GM18858 (cell line): Measurements from ENCODE around the gene LAMC3.

ENCODE experiments used
- ATAC-seq: cut with Tn5 transposase; IDR thresholded peaks from one replicate; pipeline ENCODE4 v1.9.1; 2021; ENCODE audit not compliant: unreplicated experiment

The LAMC3 gene

GRCh38 chr9:131011274-131012022, 2.5 kb downstream of the LAMC3 start:
- ATAC-seq, result no peak

- no peak for ATAC-seq
Measured at GRCh38 chr9:131012023-131012334, 3.0 kb downstream of the LAMC3 start.

GRCh38 chr9:131012396-131012917, 3.5 kb downstream of the LAMC3 start:
- ATAC-seq, result no peak

- no peak for ATAC-seq
Measured at GRCh38 chr9:131013015-131013755, 4.2 kb downstream of the LAMC3 start.

DNA sequence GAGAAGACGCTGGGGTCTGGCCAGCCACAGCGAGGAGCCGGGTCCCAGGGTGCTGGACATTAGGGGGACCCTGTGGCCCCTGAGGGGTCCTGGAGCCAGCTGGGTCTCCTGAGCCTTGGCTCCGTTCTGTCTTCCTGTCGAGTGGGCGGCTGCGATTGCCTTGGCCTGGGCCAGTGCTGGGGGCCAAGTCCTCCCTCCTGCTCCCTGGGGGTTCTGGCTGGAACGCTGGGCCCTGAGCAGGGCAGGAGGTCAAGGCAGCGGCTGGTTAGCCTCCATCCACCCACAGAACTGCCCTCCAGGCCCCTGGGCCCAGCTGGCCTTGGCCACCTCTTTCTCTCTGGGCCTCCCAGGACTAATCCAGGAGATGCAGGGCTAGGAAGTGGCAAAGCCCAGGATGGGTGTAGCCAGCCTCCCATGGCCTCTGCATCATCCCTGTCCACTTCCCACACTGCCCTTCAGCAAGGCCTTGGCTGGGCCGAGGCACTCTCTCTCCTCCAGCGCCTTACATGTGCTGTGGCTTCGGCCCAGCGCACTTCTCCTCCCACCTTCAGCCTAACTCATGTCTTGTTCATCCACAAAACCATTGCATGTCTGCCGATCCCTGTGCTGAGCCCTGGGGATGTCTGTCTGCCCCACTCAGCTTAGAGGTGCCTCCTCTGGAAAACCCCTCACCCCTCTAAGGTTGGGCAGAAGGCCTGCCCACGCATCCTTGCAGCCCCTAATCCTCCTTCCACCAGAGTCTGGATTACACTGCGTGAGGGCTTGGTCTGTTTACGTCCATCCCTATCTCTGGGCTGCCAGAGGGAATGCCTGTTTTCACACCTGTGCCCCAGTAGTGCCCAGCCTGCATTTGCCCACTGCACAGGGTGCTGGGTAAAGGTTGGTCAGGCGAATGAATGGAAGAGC, 5.0 kb downstream of the LAMC3 start:
- ATAC-seq, result no peak

DNA sequence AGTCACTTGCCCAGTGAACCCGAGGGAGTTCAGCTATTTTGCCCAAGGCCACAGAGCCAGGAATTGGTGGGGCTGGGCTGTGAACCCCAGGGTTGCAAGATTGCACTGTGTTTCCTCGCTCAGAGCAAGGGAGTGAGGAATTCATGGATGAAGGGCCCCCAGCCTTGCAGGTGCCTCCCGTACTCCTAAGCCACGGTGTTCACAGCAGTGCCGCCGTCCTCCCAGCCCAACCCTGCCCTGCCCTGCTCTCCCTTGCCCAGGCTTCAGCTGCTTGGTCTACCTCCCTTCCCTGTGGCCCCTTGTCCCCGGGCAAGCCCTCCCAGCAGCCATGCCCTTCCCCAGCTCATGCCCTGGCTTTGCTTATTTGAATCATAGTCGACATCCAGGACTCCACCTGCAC, 6.1 kb downstream of the LAMC3 start:
- ATAC-seq, result no peak

DNA sequence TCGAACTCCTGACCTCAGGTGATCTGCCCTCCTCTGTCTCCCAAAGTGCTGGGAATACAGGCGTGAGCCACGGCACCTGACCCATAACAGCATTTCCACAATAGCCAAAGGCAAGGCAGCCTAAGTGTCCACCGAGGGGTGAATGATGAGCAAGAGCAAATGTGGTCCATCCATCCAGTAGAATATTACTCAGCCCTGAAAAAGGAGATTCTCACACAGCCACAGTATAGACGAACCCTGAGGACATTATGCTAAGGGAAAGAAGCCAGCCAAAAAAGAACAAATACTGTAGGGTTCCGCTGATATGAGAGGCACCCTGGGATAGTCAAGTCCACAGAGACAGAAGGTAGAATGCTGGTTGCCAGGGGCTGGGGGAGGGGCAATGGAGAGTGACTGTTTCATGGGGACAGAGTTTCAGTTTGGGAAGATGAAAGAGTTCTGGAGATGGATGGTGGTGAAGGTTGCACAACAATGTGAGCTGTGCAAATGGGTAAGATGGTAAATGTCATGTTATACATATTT, 7.0 kb downstream of the LAMC3 start:
- no peak for ATAC-seq

DNA sequence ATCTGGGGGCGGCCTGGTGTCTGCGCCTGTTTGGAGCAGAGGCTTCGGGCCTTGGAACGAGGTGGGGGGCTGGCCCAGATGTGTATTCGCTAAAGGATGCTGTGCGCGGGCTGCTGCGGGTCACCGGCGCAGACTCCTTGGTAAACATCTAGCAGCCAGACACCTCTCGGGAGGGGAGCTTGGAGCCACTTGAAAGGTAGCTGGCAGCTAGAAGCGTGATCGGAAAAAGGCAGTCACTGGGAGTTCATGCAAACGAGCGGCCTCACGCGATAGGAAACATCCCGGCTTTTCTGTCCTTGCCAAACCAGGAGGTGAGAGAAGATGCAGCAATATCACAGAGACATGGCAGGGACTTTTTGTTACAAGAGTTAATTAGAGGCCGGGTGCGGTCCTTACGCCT, 8.1 kb downstream of the LAMC3 start:
- ATAC-seq, result no peak

GRCh38 chr9:131018621-131019020, 9.6 kb downstream of the LAMC3 start:
- no peak for ATAC-seq

GRCh38 chr9:131019388-131020239, 10.6 kb downstream of the LAMC3 start:
- ATAC-seq, result no peak

DNA sequence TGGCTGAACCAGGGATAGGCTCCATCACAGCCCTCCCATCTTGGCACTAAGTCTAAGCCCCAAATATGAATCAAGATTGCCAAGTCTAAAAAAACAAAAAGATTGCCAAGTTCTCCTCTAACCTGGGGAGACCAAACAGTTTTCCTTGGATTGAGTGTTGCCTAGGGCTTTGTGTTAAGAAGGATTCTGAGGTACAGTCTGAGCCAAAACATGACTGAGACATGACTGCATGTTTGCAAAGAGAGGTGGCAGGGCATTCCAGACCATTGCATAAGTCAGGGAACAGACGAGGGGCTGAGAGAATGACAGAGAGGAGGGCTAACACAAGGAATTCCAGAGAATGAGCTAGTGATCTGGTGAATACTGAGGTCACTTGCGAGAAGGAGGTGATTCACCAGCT, 11.4 kb downstream of the LAMC3 start:
- ATAC-seq, result no peak

DNA sequence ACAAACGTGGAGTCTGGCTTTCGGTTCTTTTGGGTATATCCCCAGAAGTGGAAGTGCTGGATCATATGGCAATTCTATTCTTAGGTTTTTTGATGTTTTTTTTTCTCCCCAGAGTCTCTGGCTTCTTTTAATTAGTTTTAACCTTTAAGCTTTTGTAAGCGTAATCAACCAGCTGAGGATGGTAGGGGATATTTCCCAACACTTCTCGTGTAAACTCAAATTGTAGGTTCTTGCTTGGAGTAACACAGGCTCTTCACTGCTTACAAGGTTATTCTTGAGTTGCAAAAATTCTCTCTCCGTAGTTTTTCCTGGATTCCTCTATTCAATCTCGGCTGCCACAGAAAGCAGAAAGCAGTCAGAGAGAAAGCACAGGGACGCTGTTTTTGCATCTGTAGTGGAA, 11.9 kb downstream of the LAMC3 start:
- ATAC-seq, result no peak

DNA sequence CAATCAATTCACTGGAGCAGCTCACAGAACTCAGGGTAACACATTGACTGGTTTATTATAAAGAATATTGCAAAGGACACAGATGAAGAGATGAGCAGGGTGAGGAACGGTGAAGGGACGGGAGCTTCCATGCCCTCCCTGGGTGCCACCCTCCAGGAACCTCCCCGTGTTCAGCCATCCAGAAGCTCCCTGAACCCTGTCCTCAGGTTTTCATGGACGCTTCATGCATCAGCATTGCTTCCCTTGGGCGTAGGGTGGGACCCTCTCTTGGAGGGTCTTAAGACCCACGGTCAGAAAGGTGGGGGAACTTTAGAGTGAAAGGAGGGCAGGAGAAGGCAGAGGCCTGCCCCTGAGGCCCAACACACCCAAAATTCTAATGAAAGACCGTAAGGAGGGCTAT, 12.8 kb downstream of the LAMC3 start:
- ATAC-seq, result no peak

- no peak for ATAC-seq
Measured at GRCh38 chr9:131024978-131025868, 16.2 kb downstream of the LAMC3 start.

DNA sequence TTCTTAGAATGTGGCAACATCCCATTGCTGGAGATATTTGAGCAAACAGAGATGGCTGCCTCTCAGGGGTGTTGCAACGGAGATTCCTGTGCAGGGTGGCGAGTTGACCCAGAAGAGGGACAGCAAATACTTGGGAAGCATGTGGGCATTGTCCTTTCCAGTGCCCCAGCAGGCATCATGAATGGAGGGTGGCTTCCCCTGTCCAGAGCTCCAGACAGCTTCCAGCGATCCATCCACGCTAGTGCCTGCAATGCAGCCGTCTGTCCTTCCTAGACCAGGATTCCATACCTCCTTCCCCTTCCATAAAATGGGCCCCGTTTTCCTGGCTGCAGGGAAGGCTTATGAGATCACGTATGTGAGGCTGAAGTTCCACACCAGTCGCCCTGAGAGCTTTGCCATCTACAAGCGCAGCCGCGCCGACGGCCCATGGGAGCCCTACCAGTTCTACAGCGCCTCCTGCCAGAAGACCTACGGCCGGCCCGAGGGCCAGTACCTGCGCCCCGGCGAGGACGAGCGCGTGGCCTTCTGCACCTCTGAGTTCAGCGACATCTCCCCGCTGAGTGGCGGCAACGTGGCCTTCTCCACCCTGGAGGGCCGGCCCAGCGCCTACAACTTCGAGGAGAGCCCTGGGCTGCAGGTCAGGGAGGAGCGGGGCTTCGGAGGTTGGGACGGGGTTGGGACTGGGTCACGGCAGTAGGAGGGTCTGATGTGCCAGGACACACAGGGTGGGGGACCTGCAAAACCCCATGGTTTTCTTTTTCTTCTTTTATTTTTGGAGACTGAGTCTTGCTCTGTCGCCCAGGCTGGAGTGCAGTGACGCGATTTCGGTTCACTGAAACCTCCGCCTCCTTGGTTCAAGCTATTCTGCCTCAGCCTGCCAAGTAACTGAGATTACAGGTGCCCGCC, 17.2 kb downstream of the LAMC3 start:
- ATAC-seq, result no peak

- no peak for ATAC-seq
Measured at GRCh38 chr9:131027048-131027871, 18.3 kb downstream of the LAMC3 start.

DNA sequence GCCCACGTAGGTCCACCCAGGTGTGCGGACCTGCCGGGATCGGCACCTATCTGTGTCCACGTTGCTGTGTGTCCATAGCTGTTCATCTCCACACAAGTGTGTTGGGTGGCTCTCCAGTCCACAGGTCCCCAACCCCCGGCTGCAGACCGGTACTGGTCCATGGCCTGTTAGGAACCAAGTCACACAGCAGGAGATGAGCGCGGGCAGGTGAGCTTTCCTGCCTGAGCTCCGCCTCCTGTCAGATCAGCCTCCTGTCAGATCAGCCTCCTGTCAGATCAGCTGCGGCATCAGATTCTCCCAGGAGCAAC, 18.9 kb downstream of the LAMC3 start:
- no peak for ATAC-seq
